Measurements from ENCODE around the gene FTH1. TPM values are rescaled to one million over a fixed set of nuclear protein-coding genes. Genes with fewer than 3 reads are reported as not detected.

FTH1 gene
- total and polyA plus RNA-seq, 2 of the 8 experiments (the other 6 are each of a cell fraction or from before 2014, with no cell fraction given): 1,153 to 1,461 TPM

DNA sequence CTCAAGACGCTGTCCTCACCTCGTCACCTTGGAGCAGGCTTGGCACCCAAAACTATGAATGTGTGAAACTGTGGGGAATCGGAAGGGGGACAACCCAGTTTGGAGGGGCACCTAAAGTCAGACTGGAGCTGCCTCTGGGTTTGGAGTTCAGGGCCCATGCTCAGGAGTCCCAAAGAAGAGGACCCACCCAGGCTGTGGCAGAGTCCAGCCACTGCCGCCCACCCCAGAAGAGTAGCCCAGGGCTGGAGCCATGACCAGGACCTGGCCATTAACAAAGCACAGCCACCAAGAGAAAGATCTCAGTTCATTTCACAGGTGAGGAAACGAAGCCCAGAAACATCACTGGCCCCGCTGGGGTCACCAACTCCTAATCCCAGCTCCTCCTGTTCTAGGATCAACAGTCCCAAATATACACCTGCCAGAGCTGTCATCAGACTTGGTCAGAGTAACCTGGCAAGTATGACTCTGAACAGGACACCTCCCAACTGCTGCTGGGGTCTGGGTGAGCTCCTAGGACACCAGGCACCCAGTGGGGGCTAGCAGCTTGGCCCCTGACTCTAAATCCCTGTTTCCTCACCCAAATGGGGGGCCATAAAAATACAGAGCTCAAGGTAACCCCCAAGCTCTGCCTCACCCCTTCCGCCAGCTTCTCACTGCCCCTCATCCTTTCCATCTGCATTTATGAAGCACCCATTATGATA, 52.8 kb downstream of the FTH1 start:
- H2BK15ac ChIP-seq (ENCODE audit: low read length): no peak overlapping the region
- POLR2A ChIA-PET (ENCODE audit: partially characterized antibody): interaction anchor here (0.6 to 1.7 kb wide), 3 partner anchors 10 to 16 kb away, joined by 3 to 4 read pairs (median 3); no protein-coding TSS in a partner anchor
- H2AFZ ChIP-seq (ENCODE audit: low read length): no peak overlapping the region
- CTCF ChIA-PET (ENCODE audit: partially characterized antibody): interaction anchor here (1.2 to 11.1 kb wide), 5 partner anchors 9 to 194 kb away, joined by 3 to 202 read pairs (median 10); no protein-coding TSS in a partner anchor
- peaks cover 0 to 28% (median 20%) of the 10 kb centered on the region in 4 experiments; a peak in 6 of 7 replicates for H3K27me3 ChIP-seq (replicated peaks in 1 of 4; ENCODE audit: control insufficient read depth in 3 of 4, extremely low read depth in 1 of 4, insufficient read depth in 3 of 4, low read length in 3 of 4)
- H3K23ac ChIP-seq (ENCODE audit: insufficient read length): no peak overlapping the region
- no peak overlapping the region for H3K4ac ChIP-seq (replicated peaks; ENCODE audit: insufficient read length, low read depth, low read length)
- no peaks in the 10 kb centered on the region for H3K79me2 ChIP-seq (ENCODE audit: control insufficient read depth in 1 of 2, insufficient read depth in 2 of 2, low read length in 2 of 2)
- H3K36me3 ChIP-seq (ENCODE audit: control insufficient read depth in 2 of 4, insufficient read depth in 4 of 4, low read length in 3 of 4): no peaks in the 10 kb centered on the region
- H2AK5ac ChIP-seq (ENCODE audit: low read depth, low read length): no peak overlapping the region
- H4K91ac ChIP-seq (replicated peaks; ENCODE audit: insufficient read length, low read length): no peak overlapping the region
- DNase-seq (ENCODE audit: low read depth in 1 of 2, low spot score in 2 of 2): no peak
- FAIRE-seq: no peak
- no peak for TF ChIP-seq PHF8 (conservative IDR thresholded peaks at IDR 0.05; ENCODE audit: low read depth, low read length)
- H3K4me1 ChIP-seq (replicated peaks in 1 of 4; ENCODE audit: control insufficient read depth in 3 of 4, insufficient read depth in 4 of 4, low read length in 3 of 4): peaks cover 0 to 13% (median 2%) of the 10 kb centered on the region in 4 experiments; a peak in 3 of 7 replicates
- no peak overlapping the region for H4K8ac ChIP-seq (ENCODE audit: extremely low read depth, insufficient read depth, low read length)
- no peak overlapping the region for H3K18ac ChIP-seq (ENCODE audit: extremely low read depth, low read length)
- no peak overlapping the region for H4K5ac ChIP-seq (ENCODE audit: insufficient read length, low read depth, low read length)
- peaks cover 7% of the 10 kb centered on the region; the same call in 1 of the 2 replicates for H3K23me2 ChIP-seq (ENCODE audit: low read depth, low read length)
- H3K27ac ChIP-seq (ENCODE audit: low read depth, low read length): no peak overlapping the region
- H3K4me3 ChIP-seq (ENCODE audit: extremely low read depth in 1 of 4, insufficient read depth in 2 of 4, low read depth in 3 of 4, low read length in 4 of 4): no peak overlapping the region
- no peak overlapping the region for H3K9ac ChIP-seq (replicated peaks in 1 of 4; ENCODE audit: extremely low read depth in 1 of 4, low read depth in 3 of 4, low read length in 3 of 4)
- H2BK5ac ChIP-seq (ENCODE audit: low read depth, low read length): no peak overlapping the region; the same call in 1 of the 2 replicates
- H2BK20ac ChIP-seq (ENCODE audit: low read length): no peak overlapping the region
- 86% methylated on average over 7 of the region's 7 CpGs; no CpG with 5 or more reads in 1 of the 2 experiments for WGBS, 2 experiments (ENCODE audit: extremely low coverage in 1 of 2, insufficient coverage in 1 of 2, insufficient read length in 1 of 2, insufficient replicate concordance in 2 of 2, low coverage in 1 of 2, low lambda C conversion rate in 2 of 2, missing lambda C conversion rate in 1 of 2)
- H3K4me2 ChIP-seq (ENCODE audit: insufficient read depth in 1 of 2, low read depth in 2 of 2, low read length in 2 of 2): no peak overlapping the region
- H3K79me1 ChIP-seq (ENCODE audit: low read depth, low read length): no peaks in the 10 kb centered on the region
- no peak overlapping the region for H3K56ac ChIP-seq (replicated peaks; ENCODE audit: insufficient read length, low read depth, low read length)
- H2BK120ac ChIP-seq (replicated peaks; ENCODE audit: low read depth, low read length): no peak overlapping the region
- no peaks in the 10 kb centered on the region for H3K9me3 ChIP-seq (ENCODE audit: insufficient read depth in 2 of 2, low read depth in 1 of 2, low read length in 1 of 2)
- no peak overlapping the region for H2BK12ac ChIP-seq (ENCODE audit: low read depth, low read length)
- no peak overlapping the region for H3K14ac ChIP-seq (ENCODE audit: insufficient read length)
- H4K20me1 ChIP-seq (replicated peaks in 1 of 2; ENCODE audit: control insufficient read depth in 1 of 2, insufficient read depth in 2 of 2, low read length in 2 of 2): no peaks in the 10 kb centered on the region

Small RNAs within 50 kb of the gene (small RNA-seq; reads per million reads assigned to genes)
- gene RNU6-1243P (ENCODE audit: insufficient read depth): not detected

Other genes with a start within 250 kb of the FTH1 start
- 6.0 TPM in 2 replicates for gene MYRF, start 215.0 kb downstream of the FTH1 start, total RNA-seq (2021; fragmentation: NEBNext Ultra II Directional; extraction: Animal tissue kit (Norgen Biotek cat#: 25700))
- gene MYRF, start 215.0 kb downstream of the FTH1 start, polyA plus RNA-seq (2011; rRNA removed): 6.1 and 7.6 TPM in 2 replicates
- gene TMEM258, start 175.0 kb downstream of the FTH1 start, total RNA-seq (2021; fragmentation: NEBNext Ultra II Directional; extraction: Animal tissue kit (Norgen Biotek cat#: 25700)): 186 and 191 TPM in 2 replicates
- 622 and 759 TPM in 2 replicates for gene TMEM258, start 175.0 kb downstream of the FTH1 start, polyA plus RNA-seq (2011; rRNA removed)
- 84.5 and 86.1 TPM in 2 replicates for gene FEN1, start 174.7 kb downstream of the FTH1 start, total RNA-seq (2021; fragmentation: NEBNext Ultra II Directional; extraction: Animal tissue kit (Norgen Biotek cat#: 25700))
- gene FEN1, start 174.7 kb downstream of the FTH1 start, polyA plus RNA-seq (2011; rRNA removed): 52.6 and 52.9 TPM in 2 replicates
- gene FADS1, start 150.6 kb downstream of the FTH1 start, total RNA-seq (2021; fragmentation: NEBNext Ultra II Directional; extraction: Animal tissue kit (Norgen Biotek cat#: 25700)): 115 and 116 TPM in 2 replicates
- 141 and 160 TPM in 2 replicates for gene FADS1, start 150.6 kb downstream of the FTH1 start, polyA plus RNA-seq (2011; rRNA removed)
- 499 and 526 TPM in 2 replicates for gene FADS2, start 139.3 kb downstream of the FTH1 start, total RNA-seq (2021; fragmentation: NEBNext Ultra II Directional; extraction: Animal tissue kit (Norgen Biotek cat#: 25700))
- gene FADS2, start 139.3 kb downstream of the FTH1 start, polyA plus RNA-seq (2011; rRNA removed): 635 and 701 TPM in 2 replicates
- gene FADS3, start 76.1 kb downstream of the FTH1 start, total RNA-seq (2021; fragmentation: NEBNext Ultra II Directional; extraction: Animal tissue kit (Norgen Biotek cat#: 25700)): 40.2 and 43.8 TPM in 2 replicates
- 76.3 and 113 TPM in 2 replicates for gene FADS3, start 76.1 kb downstream of the FTH1 start, polyA plus RNA-seq (2011; rRNA removed)
- 5.7 and 6.8 TPM in 2 replicates for gene RAB3IL1, start 50.1 kb downstream of the FTH1 start, total RNA-seq (2021; fragmentation: NEBNext Ultra II Directional; extraction: Animal tissue kit (Norgen Biotek cat#: 25700))
- 7.9 and 10.8 TPM in 2 replicates for gene RAB3IL1, start 50.1 kb downstream of the FTH1 start, polyA plus RNA-seq (2011; rRNA removed)
- 0.22 and 0.23 TPM in 2 replicates for gene BEST1, start 17.3 kb downstream of the FTH1 start, total RNA-seq (2021; fragmentation: NEBNext Ultra II Directional; extraction: Animal tissue kit (Norgen Biotek cat#: 25700))
- 0.62 and 1.4 TPM in 2 replicates for gene BEST1, start 17.3 kb downstream of the FTH1 start, polyA plus RNA-seq (2011; rRNA removed)
- gene INCENP, start 156.4 kb upstream of the FTH1 start, total RNA-seq (2021; fragmentation: NEBNext Ultra II Directional; extraction: Animal tissue kit (Norgen Biotek cat#: 25700)): 132 TPM in 2 replicates
- 25.4 and 47.9 TPM in 2 replicates for gene INCENP, start 156.4 kb upstream of the FTH1 start, polyA plus RNA-seq (2011; rRNA removed)
- not detected in 2 replicates for gene SCGB1D1, start 222.6 kb upstream of the FTH1 start, total RNA-seq (2021; fragmentation: NEBNext Ultra II Directional; extraction: Animal tissue kit (Norgen Biotek cat#: 25700))
- not detected in 2 replicates for gene SCGB1D1, start 222.6 kb upstream of the FTH1 start, polyA plus RNA-seq (2011; rRNA removed)
- not detected in 2 replicates for gene SCGB2A1, start 241.0 kb upstream of the FTH1 start, total RNA-seq (2021; fragmentation: NEBNext Ultra II Directional; extraction: Animal tissue kit (Norgen Biotek cat#: 25700))
- gene SCGB2A1, start 241.0 kb upstream of the FTH1 start, polyA plus RNA-seq (2011; rRNA removed): not detected in 2 replicates

All from H1 (cell line).